Brain microvascular endothelial cell (primary cell): ENCODE data around the gene PCSK9.

Experiments used
- DNase-seq: peaks from one replicate; pipeline ENCODE4 v3.0.0-alpha.2; 2020
- H3K27ac ChIP-seq: fragments of 250-450 bp; sonication (Bioruptor Pico); 2 replicates; pipeline ENCODE4 v1.5.1; 2020; ENCODE audit warnings: mild to moderate bottlenecking, moderate library complexity
- H3K27me3 ChIP-seq: fragments of 250-450 bp; sonication (Bioruptor Pico); replicated peaks from 2 replicates; pipeline ENCODE4 v1.5.1; 2020; ENCODE audit warnings: mild to moderate bottlenecking
- H3K36me3 ChIP-seq: fragments of 250-450 bp; sonication (Bioruptor Pico); replicated peaks from 2 replicates; pipeline ENCODE4 v1.5.1; 2020; ENCODE audit warnings: mild to moderate bottlenecking
- H3K4me3 ChIP-seq: 2 replicates; pipeline ENCODE4 v1.5.1; 2011; ENCODE audit warnings: low read depth, mild to moderate bottlenecking, control low read depth, low read length, moderate library complexity
- in situ Hi-C: cut with HindIII; loops from 2 replicates; pipeline ENCODE4 v1.10.0; 2017; ENCODE audit warnings: low sequenced_read_pairs, low pct_ligation_motif_present
- TF ChIP-seq, protein P1 (sequence below): IDR thresholded peaks from 2 replicates; pipeline ENCODE4 v1.5.1; 2011; ENCODE audit warnings: low read depth, mild to moderate bottlenecking, moderate library complexity, low read length, control low read depth, inconsistent platforms; ENCODE audit errors: missing control alignments

PCSK9 gene

DNA sequence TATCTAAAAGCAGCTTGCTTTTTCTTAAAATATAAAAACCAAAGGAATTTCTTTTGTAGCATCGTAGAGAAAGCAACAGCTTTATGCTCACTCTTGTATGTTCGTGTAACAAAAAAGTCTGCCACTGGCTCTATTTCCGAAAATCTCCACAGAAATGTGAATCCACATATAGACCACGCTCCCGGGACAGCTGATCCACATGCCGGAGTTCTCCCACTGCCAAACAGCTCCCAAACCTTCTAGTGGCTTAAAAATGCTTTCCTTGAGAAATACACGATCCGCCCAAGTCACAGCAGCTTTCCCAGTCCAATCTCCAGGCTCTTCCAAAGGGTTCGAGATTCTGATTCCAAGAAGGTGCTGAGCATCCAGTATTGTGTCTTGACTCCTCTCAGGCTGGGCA lies 29.3 kb downstream of the PCSK9 start:
- in situ Hi-C loops = no loop called here

DNA sequence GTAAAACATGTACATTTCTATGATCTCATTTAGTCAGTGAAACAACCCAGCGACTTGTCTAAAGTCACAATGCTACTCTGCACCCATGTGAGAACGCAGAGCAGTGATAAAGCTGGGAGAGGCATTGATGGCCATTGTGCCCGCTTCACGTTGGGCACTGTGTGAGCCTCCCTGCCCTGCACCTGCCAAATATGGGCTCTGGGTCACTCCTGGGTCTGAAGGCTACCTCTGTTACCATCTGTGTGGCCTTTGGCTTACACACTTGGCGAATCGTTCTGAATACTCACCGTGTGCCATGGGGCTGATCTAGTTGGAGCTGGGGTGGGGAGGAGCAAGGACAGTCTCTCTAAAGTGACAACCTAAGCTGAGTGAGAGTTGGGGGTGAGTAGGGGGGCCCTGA lies 29.9 kb downstream of the PCSK9 start:
- no peak overlapping the region for H3K27ac ChIP-seq
- DNase-seq = no peak
- in situ Hi-C loops = no loop called here
- TF ChIP-seq, protein P1, sequence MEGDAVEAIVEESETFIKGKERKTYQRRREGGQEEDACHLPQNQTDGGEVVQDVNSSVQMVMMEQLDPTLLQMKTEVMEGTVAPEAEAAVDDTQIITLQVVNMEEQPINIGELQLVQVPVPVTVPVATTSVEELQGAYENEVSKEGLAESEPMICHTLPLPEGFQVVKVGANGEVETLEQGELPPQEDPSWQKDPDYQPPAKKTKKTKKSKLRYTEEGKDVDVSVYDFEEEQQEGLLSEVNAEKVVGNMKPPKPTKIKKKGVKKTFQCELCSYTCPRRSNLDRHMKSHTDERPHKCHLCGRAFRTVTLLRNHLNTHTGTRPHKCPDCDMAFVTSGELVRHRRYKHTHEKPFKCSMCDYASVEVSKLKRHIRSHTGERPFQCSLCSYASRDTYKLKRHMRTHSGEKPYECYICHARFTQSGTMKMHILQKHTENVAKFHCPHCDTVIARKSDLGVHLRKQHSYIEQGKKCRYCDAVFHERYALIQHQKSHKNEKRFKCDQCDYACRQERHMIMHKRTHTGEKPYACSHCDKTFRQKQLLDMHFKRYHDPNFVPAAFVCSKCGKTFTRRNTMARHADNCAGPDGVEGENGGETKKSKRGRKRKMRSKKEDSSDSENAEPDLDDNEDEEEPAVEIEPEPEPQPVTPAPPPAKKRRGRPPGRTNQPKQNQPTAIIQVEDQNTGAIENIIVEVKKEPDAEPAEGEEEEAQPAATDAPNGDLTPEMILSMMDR = no peak
- peaks cover 43% of the 10 kb centered on the region for H3K36me3 ChIP-seq
- H3K27me3 ChIP-seq = no peaks in the 10 kb centered on the region
- no peak overlapping the region for H3K4me3 ChIP-seq

More for the DNA sequence above, 29.3 kb downstream of the PCSK9 start:
- Histone ChIP-seq H3K4me3 (no peak overlapping the region), H3K27me3 (no peaks in the 10 kb centered on the region), H3K27ac (no peak overlapping the region), H3K36me3 (peaks cover 39% of the 10 kb centered on the region)
- TF ChIP-seq, protein P1 = no peak
- no peak for DNase-seq

GRCh38 chr1:55070293-55071164 lies 31.2 kb downstream of the PCSK9 start:
- Histone ChIP-seq H3K36me3 (peaks cover 48% of the 10 kb centered on the region), H3K27me3 (no peaks in the 10 kb centered on the region), H3K4me3 (no peak overlapping the region), H3K27ac (no peak overlapping the region)
- in situ Hi-C loops = no loop called here
- no peak for DNase-seq
- TF ChIP-seq, protein P1 = no peak

- peak; percentile 67 for DNase-seq
Observed at GRCh38 chr1:55071477-55071876, 32.1 kb downstream of the PCSK9 start.

GRCh38 chr1:55073187-55073916 lies 34.0 kb downstream of the PCSK9 start:
- Histone ChIP-seq H3K36me3 (peaks cover 46% of the 10 kb centered on the region), H3K27ac (no peak overlapping the region), H3K27me3 (no peaks in the 10 kb centered on the region), H3K4me3 (no peak overlapping the region)
- in situ Hi-C loops = no loop called here
- DNase-seq = no peak
- TF ChIP-seq, protein P1 = no peak

More at GRCh38 chr1:55071477-55071876, 32.1 kb downstream of the PCSK9 start:
- in situ Hi-C loops = no loop called here
- H3K36me3 ChIP-seq = peaks cover 50% of the 10 kb centered on the region
- TF ChIP-seq, protein P1 = peak; percentile 72
- H3K4me3 ChIP-seq = no peak overlapping the region
- no peak overlapping the region for H3K27ac ChIP-seq
- H3K27me3 ChIP-seq = no peaks in the 10 kb centered on the region
